Endothelial cell of umbilical vein (primary cell): ENCODE results near the gene SH3TC1. TPM values are rescaled to one million over a fixed set of nuclear protein-coding genes. Genes with fewer than 3 reads are reported as not detected.

Experiments used
- BruUV-seq: library from RNA; stranded (reverse); fragments of 400-500 nt; replicated peaks from 2 replicates; lab custom pipeline; 2021; lab: Mats Ljungman, UMichigan
- CTCF ChIA-PET: fragments of 300-600, 350-600 bp; sonication (Branson Sonifier 250); formaldehyde crosslinking; loops from one replicate; lab custom pipeline; 2021; ENCODE audit warnings: antibody characterized with exemption, inconsistent platforms; lab: Charles Lee
- POLR2A ChIA-PET: fragments of 300-600, 350-600 bp; sonication (Branson Sonifier 250); formaldehyde crosslinking; loops from one replicate; lab custom pipeline; 2021; ENCODE audit warnings: antibody characterized with exemption, inconsistent platforms; lab: Charles Lee
- DNase-seq: peaks from one replicate; pipeline ENCODE4 v3.0.0-alpha.2; 2011; ENCODE audit warnings: low read depth, low spot score
- FAIRE-seq: peaks from 2 replicates; lab custom pipeline; 2011; peaks lifted over from hg19 to GRCh38; lab: Jason Lieb, UNC
- H2AFZ ChIP-seq: 2 replicates; pipeline ENCODE4 v1.6.0; 2012; ENCODE audit warnings: low read depth, low read length, control low read depth, inconsistent platforms
- H3K27ac ChIP-seq: 2 replicates; pipeline ENCODE4 v1.5.1; 2011; ENCODE audit warnings: low read depth, mild to moderate bottlenecking, control low read depth, low read length, moderate library complexity; ENCODE audit not compliant: insufficient read depth
- H3K27me3 ChIP-seq, 2 experiments: 2 replicates each; pipeline versions ENCODE4 v1.6.0 to v1.6.1; 2011; ENCODE audit warnings: low read length in 2 of 2, mixed read lengths in 1 of 2; ENCODE audit not compliant: control insufficient read depth in 2 of 2, insufficient read depth in 2 of 2
- H3K36me3 ChIP-seq, 2 experiments: 2 replicates in 1 of 2; 3 replicates in 1 of 2; pipeline ENCODE4 v1.5.1; 2011; ENCODE audit warnings: low read length in 2 of 2, mild to moderate bottlenecking in 1 of 2, moderate library complexity in 1 of 2; ENCODE audit not compliant: control insufficient read depth in 2 of 2, insufficient read depth in 2 of 2; ENCODE audit errors: extremely low read depth in 1 of 2
- H3K4me1 ChIP-seq: 3 replicates; pipeline ENCODE4 v1.5.1; 2011; ENCODE audit warnings: mild to moderate bottlenecking, low read length; ENCODE audit not compliant: control insufficient read depth, insufficient read depth; ENCODE audit errors: extremely low read depth
- H3K4me2 ChIP-seq: 2 replicates; pipeline ENCODE4 v1.6.1; 2011; ENCODE audit warnings: low read length, control low read depth, mixed read lengths; ENCODE audit not compliant: insufficient read depth
- H3K4me3 ChIP-seq, 3 experiments: fragments of 200-600 bp in 1 of 3; sonication (generic), shearing (Covaris generic) in 1 of 3; replicated peaks in 1 of 3; 2 replicates each; pipeline ENCODE4 v1.5.1; 2011 to 2016; ENCODE audit warnings: control low read depth in 3 of 3, low read length in 3 of 3, mild to moderate bottlenecking in 2 of 3, inconsistent platforms in 1 of 3, low read depth in 1 of 3, moderate library complexity in 1 of 3; ENCODE audit not compliant: insufficient read depth in 1 of 3
- H3K79me2 ChIP-seq: 2 replicates; pipeline ENCODE4 v1.6.0; 2012; ENCODE audit warnings: low read length, inconsistent platforms; ENCODE audit not compliant: control insufficient read depth, insufficient read depth
- H3K9ac ChIP-seq: replicated peaks from 2 replicates; pipeline ENCODE3; 2011; ENCODE audit warnings: low read length, control low read depth; ENCODE audit not compliant: insufficient read depth; ENCODE audit errors: extremely low read depth
- H3K9me1 ChIP-seq: replicated peaks from 3 replicates; pipeline ENCODE4 v1.6.0; 2011; ENCODE audit warnings: mild to moderate bottlenecking, low read length; ENCODE audit not compliant: control insufficient read depth, insufficient read depth; ENCODE audit errors: extremely low read depth
- H3K9me3 ChIP-seq: replicated peaks from 2 replicates; pipeline ENCODE4 v1.5.1; 2012; ENCODE audit warnings: low read length, inconsistent platforms; ENCODE audit not compliant: control insufficient read depth, insufficient read depth
- H4K20me1 ChIP-seq: replicated peaks from 2 replicates; pipeline ENCODE3; 2011; ENCODE audit warnings: mild to moderate bottlenecking, low read length; ENCODE audit not compliant: control insufficient read depth, insufficient read depth; ENCODE audit errors: extremely low read depth
- CTCF ChIP-seq, 2 donors: IDR thresholded peaks; 1 replicate in 1 of 2; 2 replicates in 1 of 2; pipeline ENCODE4 v1.5.1; 2011; ENCODE audit warnings: low read length in 2 of 2, mild to moderate bottlenecking in 2 of 2, moderate library complexity in 2 of 2, control low read depth in 1 of 2, inconsistent platforms in 1 of 2, low read depth in 1 of 2; ENCODE audit not compliant: insufficient read depth in 1 of 2; ENCODE audit errors: extremely low read depth in 1 of 2
- EZH2 ChIP-seq: IDR thresholded peaks from 2 replicates; pipeline ENCODE4 v1.6.1; 2012; ENCODE audit warnings: borderline replicate concordance, low read depth, mild to moderate bottlenecking, moderate library complexity, low read length, inconsistent platforms; ENCODE audit not compliant: severe bottlenecking
- FOS ChIP-seq: IDR thresholded peaks from 2 replicates; pipeline ENCODE4 v1.6.1; 2011; ENCODE audit warnings: mild to moderate bottlenecking, low read length, moderate library complexity, borderline replicate concordance; ENCODE audit not compliant: insufficient read depth
- GATA2 ChIP-seq: IDR thresholded peaks from 2 replicates; pipeline ENCODE4 v1.7.0; 2011; ENCODE audit warnings: low read depth, mild to moderate bottlenecking, moderate library complexity, mixed read lengths, low read length; ENCODE audit not compliant: insufficient read length, insufficient read depth
- JUN ChIP-seq: IDR thresholded peaks from 2 replicates; pipeline ENCODE4 v1.6.1; 2011; ENCODE audit warnings: borderline replicate concordance, low read depth; ENCODE audit not compliant: insufficient read length, insufficient read depth
- MAX ChIP-seq: IDR thresholded peaks from 2 replicates; pipeline ENCODE4 v1.6.1; 2011; ENCODE audit not compliant: insufficient read depth, insufficient read length
- MYC ChIP-seq: IDR thresholded peaks from one replicate; pipeline ENCODE4 v1.6.1; 2011; ENCODE audit warnings: mild to moderate bottlenecking, low read depth, low read length
- POLR2A ChIP-seq: IDR thresholded peaks from 2 replicates; pipeline ENCODE4 v1.6.1; 2012; ENCODE audit warnings: low read depth, mild to moderate bottlenecking, control low read depth, low read length
- POLR2AphosphoS5 ChIP-seq: IDR thresholded peaks from 2 replicates; pipeline ENCODE4 v1.6.1; 2012; ENCODE audit warnings: low read depth, mild to moderate bottlenecking, control low read depth, low read length, moderate library complexity; ENCODE audit not compliant: insufficient read depth
- dilution Hi-C: fragments of 300-500 bp; cut with MboI; formaldehyde crosslinking; loops from one replicate; pipeline ENCODE4 v1.15.0; 2019; ENCODE audit warnings: low sequenced_read_pairs; ENCODE audit not compliant: extremely low pct_ligation_motif_present
- intact Hi-C: fragments of 100-400 bp; cut with micrococcal nuclease; formaldehyde crosslinking; loops from one replicate; pipeline ENCODE4 v1.10.0; 2022
- polyA plus RNA-seq, 4 experiments: library from polyadenylated mRNA; depleted of rRNA in 3 of 4; stranded (reverse) in 3 of 4; unstranded in 1 of 4; fragments of >200 nt; gene quantifications; 2 replicates each; pipeline versions ENCODE4 v1.2.1 to v1.2.3, GENCODE V29; 2011 to 2012; ENCODE audit warnings: missing spikeins in 1 of 4
- total RNA-seq: library from RNA; stranded (reverse); gene quantifications from 2 replicates; pipeline ENCODE4 v1.2.3, GENCODE V29; 2021

SH3TC1 gene
- total and polyA plus RNA-seq, 2 donors (not counting 3 experiments of a cell fraction or from before 2014, with no cell fraction given): 96.5 to 192 TPM

DNA sequence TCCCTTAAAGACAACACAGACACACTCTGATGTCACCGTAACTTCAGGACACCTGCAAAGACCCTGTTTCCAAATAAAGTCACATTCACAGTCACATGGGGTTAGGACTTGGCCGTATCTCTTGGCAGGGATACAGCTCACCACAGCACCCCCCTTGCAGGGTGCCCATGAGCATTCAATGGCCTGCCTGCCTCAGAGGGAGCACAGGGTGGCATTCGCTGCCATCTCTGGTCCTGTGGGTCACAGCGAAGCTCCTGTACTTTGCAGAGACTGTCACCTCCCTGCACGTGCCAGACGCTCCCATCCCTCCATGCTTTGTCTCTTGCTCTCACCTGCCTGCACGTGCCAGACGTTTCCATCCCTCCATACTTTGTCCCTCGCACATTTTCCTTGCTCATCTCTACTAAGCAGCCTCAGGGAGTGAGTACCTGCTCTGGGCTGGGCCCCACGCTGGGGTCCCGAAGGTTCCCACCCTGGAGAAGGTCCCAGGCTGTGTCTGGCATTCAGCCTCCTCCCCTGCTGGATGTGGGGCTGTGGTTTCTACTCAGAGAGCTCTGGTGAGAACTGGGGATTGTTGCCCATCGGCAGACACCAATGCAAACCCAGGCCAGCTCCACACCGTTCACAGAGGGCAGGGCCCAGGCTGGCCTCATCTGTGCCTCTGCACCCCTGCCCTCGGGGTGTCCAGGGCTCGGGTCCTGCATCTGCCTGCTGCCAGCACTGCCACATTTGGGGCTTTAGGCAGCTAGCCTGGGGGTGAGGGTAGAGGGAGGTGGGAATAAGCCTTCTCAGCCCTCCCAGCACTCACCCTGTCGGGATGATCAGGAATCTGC, 86.3 kb downstream of the SH3TC1 start:
- H3K4me2 ChIP-seq: no peak overlapping the region
- H3K9ac ChIP-seq: no peak overlapping the region
- no peak overlapping the region for H2AFZ ChIP-seq
- ChIA-PET CTCF (interaction anchor here (1.1 to 1.2 kb wide), 2 partner anchors 14 to 108 kb away, joined by 3 read pairs; no protein-coding TSS in a partner anchor), POLR2A (no interaction called here)
- FAIRE-seq: no peak
- H3K4me3 ChIP-seq: no peak overlapping the region
- DNase-seq: no peak
- no peak overlapping the region for H3K27ac ChIP-seq
- intact Hi-C loops (no loop called here), dilution Hi-C loops (no loop called here)
- no peaks in the 10 kb centered on the region for H3K79me2 ChIP-seq
- BruUV-seq: no TSS peak
- H3K27me3 ChIP-seq: no peaks in the 10 kb centered on the region
- no peaks in the 10 kb centered on the region for H3K9me3 ChIP-seq
- H3K9me1 ChIP-seq: no peaks in the 10 kb centered on the region
- no peaks in the 10 kb centered on the region for H3K36me3 ChIP-seq
- H3K4me1 ChIP-seq: no peaks in the 10 kb centered on the region
- TF ChIP-seq POLR2A (no peak), JUN (no peak), GATA2 (no peak), POLR2AphosphoS5 (no peak), MAX (no peak), MYC (no peak), CTCF (IDR thresholded peaks at IDR 0.05; ENCODE audit: extremely low read depth in 1 of 2, insufficient read depth in 1 of 2, low read depth in 1 of 2, low read length in 2 of 2) (no peak), FOS (no peak), EZH2 (no peak)
- H4K20me1 ChIP-seq: no peaks in the 10 kb centered on the region
